Neutrophil (primary cell): ENCODE results near the gene PAFAH1B2.
"Not testable (repeated sequence)": the region's sequence is repeated elsewhere in the genome, so short reads cannot be mapped to it uniquely, and the experiment has no call there.

Source experiments
- H3K27ac ChIP-seq: fragments of 200-600 bp; sonication (generic); 2 replicates; pipeline ENCODE4 v1.5.1; 2016; ENCODE audit warnings: mild to moderate bottlenecking, moderate library complexity
- H3K27me3 ChIP-seq: fragments of 200-600 bp; sonication (generic); 2 replicates; pipeline ENCODE4 v1.6.0; 2016; ENCODE audit warnings: mild to moderate bottlenecking
- H3K36me3 ChIP-seq: fragments of 200-600 bp; sonication (generic); 2 replicates; pipeline ENCODE4 v1.5.1; 2017
- H3K4me1 ChIP-seq, 2 experiments: fragments of 200-600 bp in 1 of 2; sonication (generic) in 1 of 2; 1 replicate in 1 of 2; 2 replicates in 1 of 2; pipeline versions ENCODE4 v1.5.1 to v1.6.1; 2013 to 2016; ENCODE audit warnings: low read depth in 1 of 2, low read length in 1 of 2, mild to moderate bottlenecking in 1 of 2, moderate library complexity in 1 of 2; ENCODE audit not compliant: control insufficient read depth in 1 of 2, insufficient read depth in 1 of 2
- H3K4me3 ChIP-seq, 2 experiments: fragments of 200-600 bp in 1 of 2; sonication (generic) in 1 of 2; 1 replicate in 1 of 2; 2 replicates in 1 of 2; pipeline ENCODE4 v1.5.1; 2013 to 2016; ENCODE audit warnings: low read depth in 1 of 2, low read length in 1 of 2, mild to moderate bottlenecking in 1 of 2, moderate library complexity in 1 of 2
- H3K9me3 ChIP-seq: fragments of 200-600 bp; sonication (generic); 2 replicates; pipeline ENCODE4 v1.5.1; 2016
- TF ChIP-seq, protein P1 (sequence below): fragments of 200-600 bp; sonication (generic); IDR thresholded peaks from 2 replicates; pipeline ENCODE4 v1.5.1; 2016; ENCODE audit warnings: antibody characterized with exemption

PAFAH1B2 gene

DNA sequence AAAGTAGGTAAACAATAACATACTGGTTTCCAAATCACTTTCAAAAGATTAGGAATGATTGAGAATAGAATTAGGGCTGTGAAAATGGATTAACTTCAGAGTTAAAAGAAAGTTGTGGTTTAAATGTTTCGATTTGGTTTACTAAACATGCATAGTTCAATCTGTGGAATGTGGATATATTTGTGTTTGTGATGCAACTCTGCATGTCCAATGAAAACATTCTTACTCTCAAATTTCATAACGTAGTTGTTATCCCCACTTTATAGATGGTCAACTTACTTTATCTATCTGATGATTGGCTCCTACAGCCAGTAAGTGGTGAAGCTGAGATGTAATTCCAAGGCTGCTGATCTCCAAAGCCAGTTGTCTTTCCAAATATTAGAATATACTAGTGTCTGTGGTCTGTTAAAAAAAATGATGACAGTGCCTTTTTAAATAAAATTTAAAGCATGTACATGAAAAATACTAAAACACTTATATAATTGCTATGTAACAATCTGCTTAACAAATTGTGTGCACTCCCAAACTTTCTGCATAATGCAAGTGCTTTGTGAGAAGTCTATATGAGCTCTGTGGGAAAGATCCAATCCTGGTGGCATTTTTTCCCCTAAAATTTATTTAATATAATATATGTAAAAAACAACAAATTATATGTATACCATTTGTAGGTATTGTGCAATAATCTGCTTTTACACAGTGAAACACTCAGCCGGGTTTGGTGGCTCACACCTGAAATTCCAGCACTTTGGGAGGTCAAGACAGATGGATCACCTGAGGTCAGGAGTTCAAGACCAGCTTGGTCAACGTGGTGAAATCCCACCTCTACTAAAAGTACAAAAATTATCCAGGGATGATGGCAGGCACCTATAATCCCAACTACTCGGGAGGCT lies 36.1 kb upstream of the PAFAH1B2 start:
- Histone ChIP-seq H3K4me1 (no peaks in the 10 kb centered on the region), H3K9me3 (no peaks in the 10 kb centered on the region), H3K4me3 (no peak overlapping the region), H3K27ac (no peak overlapping the region), H3K27me3 (no peaks in the 10 kb centered on the region), H3K36me3 (no peaks in the 10 kb centered on the region)
- TF ChIP-seq, protein P1, sequence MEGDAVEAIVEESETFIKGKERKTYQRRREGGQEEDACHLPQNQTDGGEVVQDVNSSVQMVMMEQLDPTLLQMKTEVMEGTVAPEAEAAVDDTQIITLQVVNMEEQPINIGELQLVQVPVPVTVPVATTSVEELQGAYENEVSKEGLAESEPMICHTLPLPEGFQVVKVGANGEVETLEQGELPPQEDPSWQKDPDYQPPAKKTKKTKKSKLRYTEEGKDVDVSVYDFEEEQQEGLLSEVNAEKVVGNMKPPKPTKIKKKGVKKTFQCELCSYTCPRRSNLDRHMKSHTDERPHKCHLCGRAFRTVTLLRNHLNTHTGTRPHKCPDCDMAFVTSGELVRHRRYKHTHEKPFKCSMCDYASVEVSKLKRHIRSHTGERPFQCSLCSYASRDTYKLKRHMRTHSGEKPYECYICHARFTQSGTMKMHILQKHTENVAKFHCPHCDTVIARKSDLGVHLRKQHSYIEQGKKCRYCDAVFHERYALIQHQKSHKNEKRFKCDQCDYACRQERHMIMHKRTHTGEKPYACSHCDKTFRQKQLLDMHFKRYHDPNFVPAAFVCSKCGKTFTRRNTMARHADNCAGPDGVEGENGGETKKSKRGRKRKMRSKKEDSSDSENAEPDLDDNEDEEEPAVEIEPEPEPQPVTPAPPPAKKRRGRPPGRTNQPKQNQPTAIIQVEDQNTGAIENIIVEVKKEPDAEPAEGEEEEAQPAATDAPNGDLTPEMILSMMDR = no peak

DNA sequence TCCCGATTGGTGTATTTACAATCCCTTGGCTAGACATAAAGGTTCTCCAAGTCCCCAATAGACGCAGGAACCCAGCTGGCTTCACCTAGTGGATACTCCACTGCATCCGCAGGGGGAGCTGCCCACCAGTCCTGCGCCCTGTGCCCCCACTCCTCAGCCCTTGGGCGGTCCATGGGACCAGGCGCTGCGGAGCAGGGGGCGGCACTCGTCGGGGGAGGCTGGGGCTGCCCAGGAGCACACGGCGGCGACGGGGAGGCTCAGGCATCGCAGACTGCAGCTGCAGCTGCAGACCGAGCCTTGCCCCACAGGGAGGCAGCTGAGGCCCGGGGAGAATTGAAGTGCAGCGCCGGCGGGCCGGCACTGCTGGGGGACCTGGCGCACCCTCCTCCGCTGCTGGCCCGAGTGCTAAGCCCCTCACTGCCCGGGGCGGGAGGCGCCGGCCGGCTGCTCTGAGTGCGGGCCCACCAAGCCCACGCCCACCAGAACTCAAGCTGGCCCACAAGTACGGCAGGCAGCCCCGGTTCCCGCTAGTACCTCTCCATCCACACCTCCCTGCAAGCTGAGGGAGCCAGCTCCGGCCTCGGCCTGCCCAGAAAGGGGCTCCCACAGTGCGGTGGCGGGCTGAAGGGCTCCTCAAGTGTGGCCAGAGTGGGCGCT lies 33.7 kb upstream of the PAFAH1B2 start:
- Histone ChIP-seq H3K36me3 (no peaks in the 10 kb centered on the region), H3K4me1 (no peaks in the 10 kb centered on the region), H3K27me3 (no peaks in the 10 kb centered on the region), H3K27ac (no peak overlapping the region), H3K4me3 (no peak overlapping the region), H3K9me3 (no peaks in the 10 kb centered on the region)
- TF ChIP-seq, protein P1 = no peak

GRCh38 chr11:117112497-117112896 lies 31.6 kb upstream of the PAFAH1B2 start:
- not testable (repeated sequence) for H3K27ac ChIP-seq, H3K36me3 ChIP-seq, H3K4me1 ChIP-seq, H3K4me3 ChIP-seq, H3K9me3 ChIP-seq, H3K27me3 ChIP-seq

GRCh38 chr11:117112939-117113338 lies 31.1 kb upstream of the PAFAH1B2 start:
- H3K36me3 ChIP-seq, H3K4me3 ChIP-seq, H3K27me3 ChIP-seq, H3K4me1 ChIP-seq, H3K27ac ChIP-seq, H3K9me3 ChIP-seq: not testable (repeated sequence)

- no peaks in the 10 kb centered on the region for H3K4me1 ChIP-seq
- H3K4me3 ChIP-seq = no peak overlapping the region
- no peaks in the 10 kb centered on the region for H3K9me3 ChIP-seq
- TF ChIP-seq, protein P1 = no peak
- no peaks in the 10 kb centered on the region for H3K36me3 ChIP-seq
- H3K27me3 ChIP-seq = no peaks in the 10 kb centered on the region
- no peak overlapping the region for H3K27ac ChIP-seq
Measured at GRCh38 chr11:117117681-117118080, 26.4 kb upstream of the PAFAH1B2 start.

DNA sequence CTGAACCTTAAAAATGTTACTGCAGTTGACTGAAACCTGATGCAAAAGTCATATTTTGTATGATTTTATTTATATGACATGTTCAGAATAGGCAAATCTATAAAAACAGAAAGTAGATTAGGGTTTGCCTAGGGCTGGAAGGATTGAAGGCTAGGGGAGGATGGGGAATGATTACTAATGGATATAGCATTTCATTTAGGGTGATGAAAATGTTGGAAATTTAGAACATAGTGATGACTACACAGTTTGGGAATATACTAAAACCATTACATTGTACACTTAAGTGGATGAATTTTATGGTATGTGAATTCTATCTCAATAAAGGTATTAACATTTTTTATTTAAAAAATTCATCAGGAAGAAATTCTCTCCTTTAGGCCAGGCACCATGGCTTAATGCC lies 22.9 kb upstream of the PAFAH1B2 start:
- H3K4me1 ChIP-seq = no peaks in the 10 kb centered on the region
- no peak overlapping the region for H3K4me3 ChIP-seq
- no peak overlapping the region for H3K27ac ChIP-seq
- no peaks in the 10 kb centered on the region for H3K9me3 ChIP-seq
- TF ChIP-seq, protein P1 = no peak
- H3K27me3 ChIP-seq = peaks cover 6% of the 10 kb centered on the region
- H3K36me3 ChIP-seq = no peaks in the 10 kb centered on the region
